Activated naive CD4-positive, alpha-beta T cell treated with anti-CD3 and anti-CD28 coated beads for 36 hours (primary cell): Measurements from ENCODE around the gene IGFBP5. TPM values are rescaled to one million over a fixed set of nuclear protein-coding genes. Genes with fewer than 3 reads are reported as not detected.

Experiments used
- CTCF ChIA-PET: fragments of 350-600 bp; sonication (Branson Sonifier 250); formaldehyde crosslinking; loops from one replicate; lab custom pipeline; 2021; ENCODE audit warnings: antibody characterized with exemption; lab: Charles Lee
- DNase-seq: peaks from one replicate; pipeline ENCODE4 v3.0.0-alpha.2; 2020
- H3K27ac Mint-ChIP-seq: one replicate; pipeline ENCODE4 v1.8.0; 2021; ENCODE audit warnings: mild to moderate bottlenecking, mixed read lengths
- H3K27me3 Mint-ChIP-seq: one replicate; pipeline ENCODE4 v1.8.0; 2021; ENCODE audit warnings: low read depth, mixed read lengths
- H3K36me3 Mint-ChIP-seq: one replicate; pipeline ENCODE4 v1.8.0; 2021; ENCODE audit warnings: low read depth, mixed read lengths
- H3K4me1 Mint-ChIP-seq: one replicate; pipeline ENCODE4 v1.8.0; 2021; ENCODE audit warnings: low read depth, mixed read lengths
- H3K4me3 Mint-ChIP-seq: one replicate; pipeline ENCODE4 v1.8.0; 2021; ENCODE audit warnings: mild to moderate bottlenecking, moderate library complexity, mixed read lengths
- H3K9me3 Mint-ChIP-seq: one replicate; pipeline ENCODE4 v1.8.0; 2021; ENCODE audit warnings: mixed read lengths
- intact Hi-C: fragments of 100-400 bp; cut with micrococcal nuclease; formaldehyde crosslinking; loops from one replicate; pipeline ENCODE4 v1.15.1; 2023
- total RNA-seq, 2 experiments: library from RNA; stranded (reverse); gene quantifications; one replicate each; pipeline ENCODE4 v1.2.3, GENCODE V29; 2021

The IGFBP5 gene
- total RNA-seq, 2 experiments from 2014 or later: not detected

DNA sequence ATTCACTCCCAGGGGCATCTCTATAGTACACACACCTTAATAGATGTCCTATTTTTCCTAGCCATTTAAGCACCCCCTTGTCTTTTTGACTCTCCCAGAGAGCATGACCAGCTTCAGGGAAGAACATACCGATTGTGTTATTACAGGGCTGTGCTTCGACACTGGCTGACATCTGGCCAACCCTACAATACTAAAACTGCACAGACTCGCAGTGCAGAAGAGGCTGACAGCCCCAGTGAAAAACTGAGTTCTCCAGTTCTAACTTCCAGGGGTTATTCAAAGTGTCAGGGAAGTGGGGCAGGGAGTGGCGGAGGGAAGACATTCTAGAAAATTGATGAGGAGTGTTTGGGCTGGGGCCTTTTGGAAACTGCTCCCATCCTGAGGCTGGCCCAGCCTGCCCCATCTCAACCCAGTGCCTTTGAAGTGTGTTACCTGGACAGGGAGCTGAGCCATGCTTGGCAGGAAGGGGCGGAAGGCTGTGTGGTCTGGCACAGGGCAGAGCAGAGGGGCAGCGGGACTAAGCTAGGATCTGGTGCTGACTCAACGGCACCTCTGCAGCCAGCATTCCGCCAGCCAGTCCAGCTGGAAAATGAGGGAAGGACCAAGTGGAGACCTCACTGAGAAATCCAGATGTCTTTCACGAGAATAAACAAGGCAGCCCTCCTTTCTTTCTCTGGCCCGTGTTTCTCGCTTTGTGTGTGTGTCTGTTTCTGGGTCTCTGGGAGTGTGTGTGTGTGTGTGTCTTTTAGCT is 15.4 kb upstream of the IGFBP5 start:
- intact Hi-C loops: no loop called here
- Mint-ChIP-seq H3K9me3 (peaks cover 5% of the 10 kb centered on the region), H3K27me3 (peaks cover 2% of the 10 kb centered on the region), H3K4me3 (no peak overlapping the region), H3K36me3 (no peaks in the 10 kb centered on the region), H3K4me1 (no peaks in the 10 kb centered on the region), H3K27ac (no peak overlapping the region)
- CTCF ChIA-PET: interaction anchor here (0.6 kb wide), 1 partner anchor 210 kb away, joined by 4 read pairs; no protein-coding TSS in a partner anchor
- no peak for DNase-seq

DNA sequence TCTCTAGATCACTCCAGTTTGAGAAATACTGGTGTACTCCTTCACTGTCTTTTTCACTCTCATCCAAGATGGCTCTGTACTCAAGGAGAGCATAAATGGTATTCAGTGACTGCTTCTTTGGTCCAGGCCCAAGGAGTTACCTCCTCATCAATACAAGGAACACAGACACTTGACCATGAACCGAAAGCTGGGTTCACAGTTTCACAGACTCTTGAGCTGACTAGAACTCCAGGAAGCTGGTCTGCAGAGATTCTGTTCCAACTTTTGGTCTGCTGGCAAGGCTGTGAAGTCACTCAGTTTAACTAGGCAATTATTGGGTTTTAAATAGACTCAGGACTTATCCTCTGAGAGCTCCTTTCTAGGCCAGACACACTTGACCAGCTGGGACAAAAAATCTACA is 7.4 kb upstream of the IGFBP5 start:
- Mint-ChIP-seq H3K4me1 (no peaks in the 10 kb centered on the region), H3K4me3 (no peak overlapping the region), H3K36me3 (no peaks in the 10 kb centered on the region), H3K27me3 (peaks cover 11% of the 10 kb centered on the region), H3K9me3 (no peaks in the 10 kb centered on the region), H3K27ac (no peak overlapping the region)
- DNase-seq: no peak
- intact Hi-C loops: no loop called here
- CTCF ChIA-PET: interaction anchor here (0.8 kb wide), 1 partner anchor 360 kb away, joined by 3 read pairs; no protein-coding TSS in a partner anchor

DNA sequence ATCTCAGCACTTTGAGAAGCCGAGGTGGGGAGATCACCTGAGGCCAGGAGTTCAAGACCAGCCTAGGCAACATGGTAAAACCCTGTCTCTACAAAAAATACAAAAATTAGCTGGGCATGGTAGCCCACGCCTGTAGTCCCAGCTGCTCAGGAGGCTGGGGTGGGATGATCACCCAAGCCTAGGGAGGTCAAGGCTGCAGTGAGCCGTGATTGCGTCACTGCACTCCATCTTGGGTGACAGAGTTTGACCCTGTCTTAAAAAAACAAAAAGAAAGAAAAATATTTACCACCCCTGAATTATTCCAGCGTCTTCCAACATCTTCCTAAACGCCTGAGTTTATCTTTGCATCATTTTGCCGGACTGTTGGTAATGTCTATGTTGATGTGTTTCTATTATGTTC is 6.2 kb upstream of the IGFBP5 start:
- Mint-ChIP-seq H3K36me3 (no peaks in the 10 kb centered on the region), H3K4me3 (no peak overlapping the region), H3K27me3 (peaks cover 21% of the 10 kb centered on the region), H3K27ac (no peak overlapping the region), H3K4me1 (no peaks in the 10 kb centered on the region), H3K9me3 (no peaks in the 10 kb centered on the region)
- DNase-seq: no peak
- intact Hi-C loops: no loop called here
- CTCF ChIA-PET: no interaction called here

DNA sequence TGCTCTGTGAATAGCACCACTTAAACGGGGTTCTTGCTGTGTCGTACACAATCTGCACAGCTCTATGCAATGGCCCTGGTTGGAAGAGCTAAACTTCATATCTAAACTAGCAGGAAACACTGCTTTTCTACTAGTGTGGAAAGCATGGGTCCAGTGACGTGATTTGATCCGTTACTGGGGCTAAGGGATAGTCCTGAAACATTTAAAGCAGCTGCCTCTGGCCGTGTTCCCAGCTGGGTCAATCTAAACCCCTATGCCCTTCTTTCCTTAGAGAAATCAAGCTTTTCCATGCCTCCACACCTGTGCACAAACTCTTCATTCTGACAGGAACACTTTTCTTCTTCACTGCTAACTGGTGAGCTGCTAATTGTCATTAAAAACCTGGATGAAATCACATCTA is 5.4 kb upstream of the IGFBP5 start:
- DNase-seq: no peak
- Mint-ChIP-seq H3K36me3 (no peaks in the 10 kb centered on the region), H3K27me3 (peaks cover 28% of the 10 kb centered on the region), H3K9me3 (no peaks in the 10 kb centered on the region), H3K4me1 (no peaks in the 10 kb centered on the region), H3K27ac (no peak overlapping the region), H3K4me3 (no peak overlapping the region)
- CTCF ChIA-PET: interaction anchor here (0.5 to 1.8 kb wide), 5 partner anchors 18 to 810 kb away, joined by 3 to 5 read pairs (median 4); no protein-coding TSS in a partner anchor
- intact Hi-C loops: no loop called here

DNA sequence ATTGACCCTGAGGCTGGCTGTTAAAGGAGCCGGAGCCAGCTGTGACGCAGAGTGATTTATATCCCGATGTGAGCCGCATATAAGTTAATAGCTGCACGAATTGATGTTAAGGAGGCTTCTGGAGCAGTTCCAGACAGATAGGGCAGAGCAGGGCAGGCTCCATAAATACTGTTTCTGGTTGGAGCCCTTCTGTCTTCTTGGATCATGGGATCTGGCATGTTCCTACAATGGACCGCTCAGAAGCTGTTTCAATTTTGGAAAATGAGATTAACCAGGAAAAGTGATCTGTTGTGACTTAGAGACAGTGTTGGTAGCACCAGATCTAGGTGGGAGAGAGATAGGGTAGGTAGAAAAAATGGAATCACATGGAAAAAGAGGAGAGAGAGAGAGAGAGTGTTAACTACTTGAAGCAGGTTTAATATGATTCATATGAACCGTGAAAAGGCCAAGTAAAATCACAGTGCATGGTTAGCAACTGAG is 4.8 kb upstream of the IGFBP5 start:
- no peak overlapping the region for H3K4me3 Mint-ChIP-seq

DNA sequence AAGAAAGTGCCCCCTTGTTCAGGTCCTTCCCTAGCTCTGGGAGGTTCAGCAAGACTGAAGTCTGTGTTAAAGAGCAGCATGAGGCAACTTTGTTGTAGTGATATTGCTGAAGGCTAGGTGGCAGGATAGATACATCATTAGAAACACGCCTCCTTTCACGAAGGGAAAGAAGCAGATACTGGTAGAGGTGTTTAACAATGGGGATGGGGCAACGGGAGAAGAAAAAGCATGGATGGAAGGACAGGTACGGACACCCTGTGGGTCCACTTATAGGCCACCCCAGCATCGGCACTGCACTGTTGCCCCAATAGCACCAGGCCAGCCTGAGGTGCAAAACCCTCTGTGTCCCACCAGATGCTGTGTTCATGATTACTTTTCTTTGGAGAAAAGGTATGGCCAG is 3.5 kb upstream of the IGFBP5 start:
- H3K36me3 Mint-ChIP-seq: no peaks in the 10 kb centered on the region
- CTCF ChIA-PET: interaction anchor here (0.6 to 1.6 kb wide), 5 partner anchors 94 to 1230 kb away, joined by 3 to 14 read pairs (median 6); no protein-coding TSS in a partner anchor
- H3K27me3 Mint-ChIP-seq: peaks cover 40% of the 10 kb centered on the region
- no peak overlapping the region for H3K27ac Mint-ChIP-seq
- peaks cover 8% of the 10 kb centered on the region for H3K4me1 Mint-ChIP-seq
- peak; percentile 27 for DNase-seq
- no peak overlapping the region for H3K4me3 Mint-ChIP-seq
- no peaks in the 10 kb centered on the region for H3K9me3 Mint-ChIP-seq
- intact Hi-C loops: loop anchor here (1.0 to 5.0 kb wide), 4 partner anchors 468 to 1058 kb away; no protein-coding TSS in a partner anchor

More for the DNA sequence above, 4.8 kb upstream of the IGFBP5 start:
- no peak for DNase-seq
- Mint-ChIP-seq H3K36me3 (no peaks in the 10 kb centered on the region), H3K4me1 (no peaks in the 10 kb centered on the region), H3K27me3 (peaks cover 31% of the 10 kb centered on the region), H3K27ac (no peak overlapping the region), H3K9me3 (no peaks in the 10 kb centered on the region)
- CTCF ChIA-PET: interaction anchor here (0.5 to 1.8 kb wide), 6 partner anchors 18 to 811 kb away, joined by 3 to 5 read pairs (median 4); no protein-coding TSS in a partner anchor
- intact Hi-C loops: no loop called here

DNA sequence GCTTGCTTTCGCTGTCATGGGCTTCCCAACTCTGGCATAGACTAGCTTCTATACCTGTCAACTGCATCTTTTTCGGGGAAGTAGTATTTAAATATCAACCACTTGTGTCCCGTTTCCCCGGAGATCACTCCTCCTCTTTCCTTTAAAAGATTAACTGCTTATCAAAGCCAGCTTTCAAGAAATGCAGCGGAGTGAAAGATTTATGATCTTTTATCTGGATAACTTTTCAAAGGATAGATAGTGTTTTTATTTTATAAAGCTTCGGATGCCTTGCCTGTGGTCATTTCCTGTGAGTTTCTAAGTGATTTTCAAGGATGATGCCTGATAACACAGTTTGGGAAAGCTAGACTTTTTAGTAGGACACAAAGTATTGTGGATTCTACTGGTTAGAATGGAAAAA is 2.9 kb upstream of the IGFBP5 start:
- Mint-ChIP-seq H3K27ac (no peak overlapping the region), H3K36me3 (no peaks in the 10 kb centered on the region), H3K4me3 (no peak overlapping the region), H3K9me3 (no peaks in the 10 kb centered on the region), H3K4me1 (peaks cover 11% of the 10 kb centered on the region), H3K27me3 (peaks cover 44% of the 10 kb centered on the region)
- CTCF ChIA-PET: interaction anchor here (0.6 to 1.6 kb wide), 8 partner anchors 95 to 1230 kb away, joined by 3 to 14 read pairs (median 4); no protein-coding TSS in a partner anchor
- intact Hi-C loops: loop anchor here (1.0 to 5.0 kb wide), 3 partner anchors 469 to 1059 kb away; no protein-coding TSS in a partner anchor
- no peak for DNase-seq

DNA sequence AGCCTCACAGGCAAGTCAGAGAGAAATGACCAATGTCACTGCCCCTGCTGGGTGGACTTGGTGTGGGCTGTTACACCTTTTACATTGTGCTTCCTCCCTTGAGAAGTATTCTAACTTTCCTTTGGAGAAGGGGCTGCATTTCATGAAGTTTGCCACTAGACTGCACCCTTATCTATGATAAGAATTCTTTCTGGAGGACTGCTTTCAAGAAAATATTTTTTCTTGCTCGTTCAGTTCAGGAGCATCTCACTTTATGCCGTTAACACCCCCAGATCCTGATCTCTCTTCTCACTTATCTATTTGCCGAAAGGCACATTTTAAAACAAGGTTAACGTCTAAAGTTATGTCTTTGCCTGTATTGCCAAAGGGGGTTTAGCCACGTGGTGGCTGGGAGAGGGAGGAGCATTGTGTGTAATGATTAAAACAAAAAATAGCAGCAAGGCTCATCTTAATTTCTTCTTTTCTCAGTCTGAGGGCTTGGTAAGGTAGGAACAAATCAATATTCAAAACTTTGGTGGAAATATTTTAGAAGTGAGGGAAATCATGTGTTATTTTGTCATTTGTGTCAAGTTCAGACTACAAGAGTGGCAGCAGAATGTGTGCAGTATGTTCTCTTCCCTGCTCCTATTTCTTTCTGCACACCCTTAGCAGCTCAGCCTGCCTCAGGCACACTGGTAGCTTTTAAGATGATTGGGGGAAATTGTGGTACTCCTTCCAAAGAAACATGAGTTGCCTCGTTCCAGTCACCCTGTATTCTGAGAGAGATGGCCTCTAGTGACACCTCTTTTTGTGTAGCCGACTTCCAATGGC is 1.6 kb upstream of the IGFBP5 start:
- intact Hi-C loops: loop anchor here (5.0 kb wide), 1 partner anchor 1060 kb away; no protein-coding TSS in a partner anchor
- H3K9me3 Mint-ChIP-seq: no peaks in the 10 kb centered on the region
- CTCF ChIA-PET: interaction anchor here (1.3 to 2.3 kb wide), 2 partner anchors 814 to 1018 kb away, joined by 4 to 8 read pairs; no protein-coding TSS in a partner anchor
- peaks cover 49% of the 10 kb centered on the region for H3K27me3 Mint-ChIP-seq
- no peaks in the 10 kb centered on the region for H3K36me3 Mint-ChIP-seq
- no peak overlapping the region for H3K4me3 Mint-ChIP-seq
- DNase-seq: no peak
- H3K4me1 Mint-ChIP-seq: peaks cover 20% of the 10 kb centered on the region
- H3K27ac Mint-ChIP-seq: no peak overlapping the region

DNA sequence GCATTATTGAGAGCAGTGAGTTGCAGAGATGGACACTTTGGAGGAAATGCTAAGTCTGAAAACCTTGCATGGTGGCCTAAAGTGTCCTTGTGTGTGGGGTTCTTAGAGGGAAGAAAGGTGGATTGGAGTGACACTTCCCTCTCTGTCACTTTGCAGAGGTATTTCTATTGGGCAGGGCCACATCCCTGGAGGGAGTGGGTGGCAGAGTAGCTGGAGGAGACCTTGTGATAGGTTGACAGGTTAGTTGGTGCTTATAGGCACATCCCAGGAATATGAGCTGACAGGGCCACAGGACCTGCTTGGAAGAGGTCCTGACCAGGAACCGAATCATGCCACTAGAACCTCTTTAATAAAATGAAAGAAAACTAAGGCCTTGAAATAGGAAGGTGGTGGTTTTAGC is 972 bp upstream of the IGFBP5 start:
- intact Hi-C loops: loop anchor here (5.0 kb wide), 1 partner anchor 1061 kb away; no protein-coding TSS in a partner anchor
- CTCF ChIA-PET: interaction anchor here (0.9 to 2.3 kb wide), 3 partner anchors 11 to 1017 kb away, joined by 3 to 8 read pairs (median 6); no protein-coding TSS in a partner anchor
- peaks cover 54% of the 10 kb centered on the region for H3K27me3 Mint-ChIP-seq
- no peak overlapping the region for H3K4me3 Mint-ChIP-seq
- H3K4me1 Mint-ChIP-seq: peaks cover 24% of the 10 kb centered on the region
- no peaks in the 10 kb centered on the region for H3K36me3 Mint-ChIP-seq
- no peaks in the 10 kb centered on the region for H3K9me3 Mint-ChIP-seq
- no peak overlapping the region for H3K27ac Mint-ChIP-seq
- no peak for DNase-seq

DNA sequence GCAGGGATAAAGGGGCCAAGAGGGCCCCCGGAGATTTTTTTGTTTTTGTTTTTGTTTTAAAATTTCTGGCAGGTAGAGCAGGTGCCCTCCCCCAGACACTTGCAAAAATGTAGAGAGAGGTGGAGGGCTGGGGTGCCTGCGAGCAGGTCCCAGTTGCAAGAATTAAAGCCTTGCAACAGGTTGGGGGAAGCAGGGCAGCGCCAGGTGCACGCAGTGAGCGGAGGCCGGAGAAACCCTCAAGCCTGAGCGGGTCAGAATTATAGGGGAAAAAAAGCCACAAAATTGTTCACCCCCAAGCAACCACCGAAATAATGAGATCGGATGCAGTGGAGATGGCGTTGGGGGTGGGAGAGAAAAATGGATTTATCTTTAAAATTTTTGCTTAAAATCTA is 527 bp downstream of the IGFBP5 start:
- no peak for DNase-seq
- Mint-ChIP-seq H3K36me3 (no peaks in the 10 kb centered on the region), H3K27me3 (peaks cover 62% of the 10 kb centered on the region), H3K27ac (no peak overlapping the region), H3K4me3 (no peak overlapping the region), H3K9me3 (no peaks in the 10 kb centered on the region), H3K4me1 (peaks cover 29% of the 10 kb centered on the region)
- CTCF ChIA-PET: interaction anchor here (1.2 to 1.6 kb wide), 3 partner anchors 13 to 1061 kb away, joined by 3 to 4 read pairs (median 4); no protein-coding TSS in a partner anchor
- intact Hi-C loops: loop anchor here (5.0 kb wide), 2 partner anchors 157 to 1062 kb away; no protein-coding TSS in a partner anchor

DNA sequence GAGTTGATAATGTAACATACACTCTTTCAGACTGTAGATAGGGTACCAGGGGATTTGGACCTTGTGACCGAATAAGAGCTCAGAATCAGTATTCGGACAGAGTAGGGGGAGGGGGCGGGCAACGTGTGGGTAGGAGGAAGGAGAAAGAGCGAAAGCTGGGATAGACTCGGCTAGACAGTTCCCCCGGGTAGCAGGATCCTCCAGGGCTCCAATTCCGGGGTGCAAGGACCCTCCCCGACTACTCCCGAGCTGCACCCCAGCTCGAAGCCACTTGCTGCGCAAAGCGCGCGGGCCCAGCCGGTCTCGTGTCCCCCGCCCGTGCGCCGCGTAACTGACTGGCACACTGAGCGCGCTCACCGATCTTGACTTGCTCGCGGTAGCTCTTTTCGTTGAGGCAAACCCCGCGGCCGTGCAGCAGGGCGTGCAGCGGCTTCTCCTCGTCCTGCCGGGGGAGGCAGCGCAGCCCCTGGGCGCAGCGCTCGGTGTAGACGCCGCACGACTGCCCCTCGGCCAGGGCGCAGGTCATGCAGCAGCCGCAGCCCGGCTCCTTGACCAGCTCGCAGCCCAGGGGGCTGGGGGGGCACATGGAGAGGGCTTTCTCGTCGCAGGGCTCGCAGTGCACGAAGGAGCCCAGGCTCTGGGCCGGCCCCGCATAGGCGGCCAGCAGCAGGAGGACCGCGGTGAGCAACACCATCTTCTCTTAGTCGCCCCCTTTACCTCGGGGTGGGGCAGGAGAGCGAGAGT is 1.1 kb downstream of the IGFBP5 start:
- Mint-ChIP-seq H3K27me3 (peaks cover 67% of the 10 kb centered on the region), H3K27ac (no peak overlapping the region), H3K4me1 (peaks cover 29% of the 10 kb centered on the region), H3K4me3 (peak overlapping the region; percentile 59), H3K36me3 (no peaks in the 10 kb centered on the region), H3K9me3 (no peaks in the 10 kb centered on the region)
- CTCF ChIA-PET: interaction anchor here (1.1 to 1.6 kb wide), 3 partner anchors 12 to 1062 kb away, joined by 4 read pairs; no protein-coding TSS in a partner anchor
- intact Hi-C loops: loop anchor here (5.0 kb wide), 1 partner anchor 158 kb away; no protein-coding TSS in a partner anchor
- peak; percentile 56 for DNase-seq
